GM12874 (cell line): ENCODE measurements around the gene ATP6V0B.

Source experiments
- TF ChIP-seq, protein P1 (sequence below): IDR thresholded peaks from 2 replicates; pipeline ENCODE4 v1.5.1; 2011; ENCODE audit warnings: low read depth, mild to moderate bottlenecking, control low read depth, low read length, moderate library complexity; ENCODE audit not compliant: insufficient read depth

The ATP6V0B gene

DNA sequence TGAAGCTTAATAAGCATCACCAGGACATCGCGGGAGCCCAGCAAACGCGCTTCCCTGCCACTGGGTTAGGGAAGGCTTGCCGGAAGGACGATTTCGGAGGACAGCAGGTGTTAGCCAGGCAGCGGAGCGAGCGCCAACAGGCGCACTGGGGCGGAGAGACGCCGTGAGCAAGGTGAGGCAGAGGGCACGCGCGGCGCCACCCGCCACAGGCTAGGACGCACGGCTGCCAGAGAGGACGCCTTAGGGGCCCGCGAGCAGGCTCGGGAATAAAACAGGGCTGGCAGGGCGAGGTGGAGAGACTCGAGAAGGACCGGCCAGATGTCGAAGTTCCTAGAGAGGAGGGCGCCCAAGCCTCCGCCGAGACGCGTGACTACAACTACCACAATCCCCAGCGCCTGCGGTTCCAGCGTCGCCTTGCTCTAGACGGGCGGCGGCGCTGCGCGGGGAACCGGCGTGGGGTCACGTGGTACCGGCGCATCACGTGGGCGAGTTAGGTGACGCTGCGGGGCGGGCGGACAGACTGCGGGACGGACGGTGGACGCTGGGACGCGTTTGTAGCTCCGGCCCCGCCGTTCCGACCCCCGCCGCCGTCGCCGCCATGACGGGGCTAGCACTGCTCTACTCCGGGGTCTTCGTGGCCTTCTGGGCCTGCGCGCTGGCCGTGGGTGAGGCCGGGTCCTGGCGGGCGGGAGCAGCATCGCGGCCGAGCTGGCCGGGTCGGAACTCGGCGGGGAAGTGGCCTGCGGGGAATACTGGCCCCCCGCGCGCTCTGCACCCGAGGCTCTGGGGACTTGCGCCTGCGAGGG lies at the start of gene ATP6V0B:
TSS of gene ATP6V0B (plus strand) at position 518 of the 806 bp plus-strand sequence. CDS start at position 599, 81 bp downstream.
- TF ChIP-seq, protein P1, sequence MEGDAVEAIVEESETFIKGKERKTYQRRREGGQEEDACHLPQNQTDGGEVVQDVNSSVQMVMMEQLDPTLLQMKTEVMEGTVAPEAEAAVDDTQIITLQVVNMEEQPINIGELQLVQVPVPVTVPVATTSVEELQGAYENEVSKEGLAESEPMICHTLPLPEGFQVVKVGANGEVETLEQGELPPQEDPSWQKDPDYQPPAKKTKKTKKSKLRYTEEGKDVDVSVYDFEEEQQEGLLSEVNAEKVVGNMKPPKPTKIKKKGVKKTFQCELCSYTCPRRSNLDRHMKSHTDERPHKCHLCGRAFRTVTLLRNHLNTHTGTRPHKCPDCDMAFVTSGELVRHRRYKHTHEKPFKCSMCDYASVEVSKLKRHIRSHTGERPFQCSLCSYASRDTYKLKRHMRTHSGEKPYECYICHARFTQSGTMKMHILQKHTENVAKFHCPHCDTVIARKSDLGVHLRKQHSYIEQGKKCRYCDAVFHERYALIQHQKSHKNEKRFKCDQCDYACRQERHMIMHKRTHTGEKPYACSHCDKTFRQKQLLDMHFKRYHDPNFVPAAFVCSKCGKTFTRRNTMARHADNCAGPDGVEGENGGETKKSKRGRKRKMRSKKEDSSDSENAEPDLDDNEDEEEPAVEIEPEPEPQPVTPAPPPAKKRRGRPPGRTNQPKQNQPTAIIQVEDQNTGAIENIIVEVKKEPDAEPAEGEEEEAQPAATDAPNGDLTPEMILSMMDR = no peak

DNA sequence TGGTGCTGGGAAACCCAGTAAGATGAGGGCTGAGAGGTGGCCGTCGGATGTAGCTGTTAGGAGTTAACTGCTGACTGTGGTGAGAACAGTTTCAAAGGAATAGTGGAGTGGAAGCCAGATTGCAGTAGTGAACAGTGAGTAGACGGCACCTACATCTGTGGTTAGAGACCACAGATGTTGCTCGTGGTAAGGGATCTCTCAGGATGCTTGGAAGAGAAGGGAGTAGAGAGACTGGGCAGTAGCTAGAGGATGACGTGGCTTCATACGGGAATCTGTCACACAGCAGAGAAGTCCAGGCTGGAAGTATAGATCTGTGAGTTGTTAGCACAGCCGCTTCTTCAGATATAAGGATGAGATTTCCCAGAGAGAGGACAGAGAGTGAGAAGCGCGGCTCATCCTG lies 48.9 kb upstream of the ATP6V0B start:
- TF ChIP-seq, protein P1 = no peak

DNA sequence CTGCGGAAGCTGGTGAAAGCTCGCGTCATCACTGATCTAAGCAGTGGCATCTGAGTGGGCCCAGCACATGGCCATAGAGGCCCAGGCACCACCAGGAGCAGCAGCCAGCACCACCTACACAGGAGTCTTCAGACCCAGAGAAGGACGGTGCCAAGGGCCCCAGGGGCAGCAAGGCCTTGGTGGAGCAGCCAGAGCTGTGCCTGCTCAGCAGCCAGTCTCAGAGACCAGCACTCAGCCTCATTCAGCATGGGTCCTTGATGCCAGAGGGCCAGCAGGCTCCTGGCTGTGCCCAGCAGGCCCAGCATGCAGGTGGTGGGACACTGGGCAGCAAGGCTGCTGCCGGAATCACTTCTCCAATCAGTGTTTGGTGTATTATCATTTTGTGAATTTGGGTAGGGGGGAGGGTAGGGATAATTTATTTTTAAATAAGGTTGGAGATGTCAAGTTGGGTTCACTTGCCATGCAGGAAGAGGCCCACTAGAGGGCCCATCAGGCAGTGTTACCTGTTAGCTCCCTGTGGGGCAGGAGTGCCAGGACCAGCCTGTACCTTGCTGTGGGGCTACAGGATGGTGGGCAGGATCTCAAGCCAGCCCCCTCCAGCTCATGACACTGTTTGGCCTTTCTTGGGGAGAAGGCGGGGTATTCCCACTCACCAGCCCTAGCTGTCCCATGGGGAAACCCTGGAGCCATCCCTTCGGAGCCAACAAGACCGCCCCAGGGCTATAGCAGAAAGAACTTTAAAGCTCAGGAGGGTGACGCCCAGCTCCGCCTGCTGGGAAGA lies 44.4 kb upstream of the ATP6V0B start:
- TF ChIP-seq, protein P1 = peak; percentile 57

DNA sequence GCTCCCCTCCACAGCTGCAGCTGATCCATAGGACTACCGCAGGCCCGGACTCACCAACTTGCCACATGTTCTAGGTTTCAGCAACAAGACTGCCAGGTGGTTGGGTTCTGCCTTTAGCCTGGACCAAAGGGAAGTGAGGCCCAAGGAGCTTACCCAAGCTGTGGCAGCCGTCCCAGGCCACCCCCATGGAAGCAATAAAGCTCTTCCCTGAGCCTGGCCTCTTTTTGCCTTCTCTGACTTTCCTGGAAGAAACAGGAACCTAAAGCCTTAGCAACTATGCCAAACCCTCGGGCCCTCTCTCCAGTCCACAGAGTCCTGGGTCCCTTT lies 43.8 kb upstream of the ATP6V0B start:
- TF ChIP-seq, protein P1 = no peak

DNA sequence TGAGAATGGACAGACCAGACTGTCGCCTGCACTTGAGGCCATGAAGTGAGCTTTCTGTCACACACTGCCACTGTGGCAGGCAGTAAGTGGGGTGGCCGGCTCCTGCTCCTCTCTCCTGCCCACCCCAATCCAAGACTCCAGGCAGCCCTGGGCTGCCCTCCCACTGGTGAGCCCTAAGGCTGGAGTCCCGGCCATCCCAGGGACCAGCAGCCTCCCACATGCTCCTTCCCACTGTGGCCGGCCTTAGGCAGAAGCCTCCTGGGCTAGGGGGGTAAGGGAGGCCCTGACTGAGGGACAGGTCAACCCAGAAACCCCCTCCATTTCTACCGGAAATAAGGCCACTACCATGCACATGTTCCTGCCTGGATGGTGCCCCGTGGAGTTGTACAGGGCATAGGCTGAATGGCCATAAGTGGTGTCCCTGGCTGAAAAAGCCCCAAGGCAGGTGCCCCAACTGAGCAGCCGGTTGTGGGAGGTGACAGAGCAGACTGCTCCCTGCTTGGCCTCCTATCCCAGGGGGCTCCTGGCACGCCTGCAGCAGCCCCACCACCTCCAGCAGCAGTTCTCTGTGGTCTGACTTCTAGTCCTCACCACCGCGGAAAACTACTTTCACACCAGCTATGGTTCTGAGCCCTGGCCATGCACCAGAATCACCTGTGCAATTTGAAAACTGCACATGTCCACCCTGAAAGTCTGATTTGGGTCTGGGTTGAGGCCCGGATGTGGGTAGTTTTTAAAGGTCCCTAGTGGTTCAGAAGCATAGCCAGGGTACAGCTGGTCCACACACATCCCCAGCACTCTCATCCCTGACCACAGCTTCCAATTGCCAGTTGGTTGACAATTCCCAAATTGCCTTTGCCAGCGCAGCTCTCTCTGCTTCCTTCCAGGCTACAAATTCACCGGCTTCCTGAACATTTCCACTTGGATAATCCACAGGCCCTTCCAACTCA lies 42.8 kb upstream of the ATP6V0B start:
- TF ChIP-seq, protein P1 = no peak

DNA sequence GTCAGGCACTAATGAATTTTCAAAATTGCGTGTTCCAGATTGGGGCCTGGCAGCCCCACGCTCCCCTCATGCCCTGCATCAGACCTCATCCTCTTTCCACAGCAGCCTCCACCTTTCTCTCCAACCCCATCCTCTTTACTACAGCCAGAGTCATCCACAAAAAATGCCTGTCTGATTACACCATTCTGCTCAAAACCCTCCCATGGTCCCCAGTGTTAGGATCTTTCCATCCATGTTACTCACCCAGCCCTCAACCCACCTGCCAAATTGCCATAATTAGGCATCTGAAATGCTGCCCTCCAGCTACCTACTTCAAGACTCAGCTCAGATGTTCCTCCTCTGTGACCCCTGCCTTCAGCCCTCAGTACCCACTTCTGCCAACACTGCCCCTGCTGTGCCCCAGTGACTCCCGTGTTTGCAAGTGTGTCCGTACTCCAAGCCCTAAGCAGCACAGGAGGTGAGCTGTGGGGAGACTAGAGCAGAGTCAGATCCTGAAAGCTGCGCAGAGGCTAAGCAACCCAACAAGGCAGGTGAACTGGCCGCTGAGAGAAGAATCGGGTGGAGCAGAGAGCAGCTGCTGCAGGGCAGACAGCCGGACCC lies 41.9 kb upstream of the ATP6V0B start:
- TF ChIP-seq, protein P1 = no peak
